ENCODE measurements around the gene SPIRE1.

- TF ChIP-seq POLR2A (IDR thresholded peaks at IDR 0.05; ENCODE audit: low read length) (no peak), GATA1 (IDR thresholded peaks at IDR 0.05; ENCODE audit: low read depth, low read length) (no peak)
Measured at GRCh38 chr18:12631831-12632477, 26.0 kb downstream of the SPIRE1 start.

Measured in erythroblast (primary cell).